Measurements from ENCODE around the gene SEMA3C. TPM values are rescaled to one million over a fixed set of nuclear protein-coding genes. Genes with fewer than 3 reads are reported as not detected.

Gene SEMA3C
- total and polyA plus RNA-seq, 2 donors (not counting 1 experiment from before 2014, with no cell fraction given) = 310 to 322 TPM

DNA sequence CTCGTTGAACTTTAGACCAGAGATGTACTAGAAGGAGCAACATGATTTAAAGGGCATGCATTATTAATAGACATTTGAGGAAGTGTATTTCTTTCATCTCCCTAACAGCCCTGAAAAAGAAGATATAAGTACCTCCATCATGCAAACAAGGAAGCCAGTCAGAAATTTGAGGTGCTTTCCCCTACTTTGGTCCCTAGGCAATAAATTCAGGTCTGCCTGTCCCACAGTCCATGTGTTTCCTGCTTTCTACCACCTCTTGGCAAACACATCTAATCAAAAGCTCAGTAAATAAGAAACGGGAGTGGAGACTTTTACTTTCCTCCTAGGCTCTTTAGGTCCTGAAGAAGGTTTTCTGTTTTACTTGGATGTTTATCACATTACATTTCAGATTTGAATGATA, 5.2 kb upstream of the SEMA3C start:
- no peaks in the 10 kb centered on the region for H3K9me3 ChIP-seq (ENCODE audit: control insufficient read depth, insufficient read depth, low read depth, low read length)
- DNase-seq (ENCODE audit: low read depth in 2 of 2) = no peak
- no peaks in the 10 kb centered on the region for H3K4me1 ChIP-seq (ENCODE audit: control insufficient read depth, extremely low read depth, insufficient read depth, low read length)
- no peak overlapping the region for H3K4me3 ChIP-seq (replicated peaks in 1 of 4; ENCODE audit: control extremely low read depth in 1 of 4, insufficient read depth in 1 of 4, low read depth in 3 of 4, low read length in 4 of 4)
- no peak overlapping the region for H3K9ac ChIP-seq (ENCODE audit: insufficient read depth, low read length)
- TF ChIP-seq, protein P1, sequence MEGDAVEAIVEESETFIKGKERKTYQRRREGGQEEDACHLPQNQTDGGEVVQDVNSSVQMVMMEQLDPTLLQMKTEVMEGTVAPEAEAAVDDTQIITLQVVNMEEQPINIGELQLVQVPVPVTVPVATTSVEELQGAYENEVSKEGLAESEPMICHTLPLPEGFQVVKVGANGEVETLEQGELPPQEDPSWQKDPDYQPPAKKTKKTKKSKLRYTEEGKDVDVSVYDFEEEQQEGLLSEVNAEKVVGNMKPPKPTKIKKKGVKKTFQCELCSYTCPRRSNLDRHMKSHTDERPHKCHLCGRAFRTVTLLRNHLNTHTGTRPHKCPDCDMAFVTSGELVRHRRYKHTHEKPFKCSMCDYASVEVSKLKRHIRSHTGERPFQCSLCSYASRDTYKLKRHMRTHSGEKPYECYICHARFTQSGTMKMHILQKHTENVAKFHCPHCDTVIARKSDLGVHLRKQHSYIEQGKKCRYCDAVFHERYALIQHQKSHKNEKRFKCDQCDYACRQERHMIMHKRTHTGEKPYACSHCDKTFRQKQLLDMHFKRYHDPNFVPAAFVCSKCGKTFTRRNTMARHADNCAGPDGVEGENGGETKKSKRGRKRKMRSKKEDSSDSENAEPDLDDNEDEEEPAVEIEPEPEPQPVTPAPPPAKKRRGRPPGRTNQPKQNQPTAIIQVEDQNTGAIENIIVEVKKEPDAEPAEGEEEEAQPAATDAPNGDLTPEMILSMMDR (conservative IDR thresholded peaks at IDR 0.05 in 1 of 2, IDR thresholded peaks at IDR 0.05 in 1 of 2; ENCODE audit: low read depth in 1 of 2, low read length in 2 of 2) = no peak
- no peak for TF ChIP-seq EZH2 (IDR thresholded peaks at IDR 0.05; ENCODE audit: low read length, missing control alignments)
- H3K79me2 ChIP-seq (ENCODE audit: control insufficient read depth, insufficient read depth, low read length) = no peaks in the 10 kb centered on the region
- no peak overlapping the region for H3K4me2 ChIP-seq (ENCODE audit: extremely low read depth, insufficient read depth, low read length)
- H3K36me3 ChIP-seq (ENCODE audit: control insufficient read depth, insufficient read depth, low read length) = no peaks in the 10 kb centered on the region
- H3K27ac ChIP-seq (ENCODE audit: insufficient read depth, low read length) = no peak overlapping the region
- H4K20me1 ChIP-seq (ENCODE audit: control insufficient read depth, extremely low read depth, insufficient read depth, low read length) = no peaks in the 10 kb centered on the region
- no peak overlapping the region for H2AFZ ChIP-seq (ENCODE audit: low read length)
- no peaks in the 10 kb centered on the region for H3K27me3 ChIP-seq (ENCODE audit: control insufficient read depth, insufficient read depth, low read length)

DNA sequence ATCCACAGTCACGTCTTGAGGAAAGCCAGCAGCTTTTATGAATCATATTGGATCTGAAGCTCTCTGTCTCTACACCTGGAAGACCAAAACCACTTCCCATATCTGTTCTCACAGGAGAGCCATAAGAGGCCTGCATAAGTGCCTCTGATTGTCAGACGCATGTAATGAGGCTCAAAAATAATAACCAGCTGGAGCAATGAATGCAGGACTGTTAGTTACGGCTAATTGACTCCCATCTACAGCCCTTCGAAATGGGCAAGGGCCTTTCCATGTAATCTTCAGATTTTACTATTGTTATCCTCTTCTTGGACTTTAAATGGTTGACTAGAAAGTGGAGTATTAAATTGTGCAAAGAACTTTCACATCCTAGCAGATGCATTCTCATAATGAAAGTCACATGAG, 4.4 kb upstream of the SEMA3C start:
- H3K27me3 ChIP-seq (ENCODE audit: control insufficient read depth, insufficient read depth, low read length) = no peaks in the 10 kb centered on the region
- no peaks in the 10 kb centered on the region for H3K4me1 ChIP-seq (ENCODE audit: control insufficient read depth, extremely low read depth, insufficient read depth, low read length)
- H3K79me2 ChIP-seq (ENCODE audit: control insufficient read depth, insufficient read depth, low read length) = peaks cover 6% of the 10 kb centered on the region
- H2AFZ ChIP-seq (ENCODE audit: low read length) = no peak overlapping the region
- no peak overlapping the region for H3K4me2 ChIP-seq (ENCODE audit: extremely low read depth, insufficient read depth, low read length)
- H4K20me1 ChIP-seq (ENCODE audit: control insufficient read depth, extremely low read depth, insufficient read depth, low read length) = no peaks in the 10 kb centered on the region
- no peak overlapping the region for H3K9ac ChIP-seq (ENCODE audit: insufficient read depth, low read length)
- H3K4me3 ChIP-seq (replicated peaks in 1 of 4; ENCODE audit: control extremely low read depth in 1 of 4, insufficient read depth in 1 of 4, low read depth in 3 of 4, low read length in 4 of 4) = no peak overlapping the region
- no peak for DNase-seq (ENCODE audit: low read depth in 2 of 2)
- H3K36me3 ChIP-seq (ENCODE audit: control insufficient read depth, insufficient read depth, low read length) = no peaks in the 10 kb centered on the region
- no peaks in the 10 kb centered on the region for H3K9me3 ChIP-seq (ENCODE audit: control insufficient read depth, insufficient read depth, low read depth, low read length)
- TF ChIP-seq, protein P1 (conservative IDR thresholded peaks at IDR 0.05 in 1 of 2, IDR thresholded peaks at IDR 0.05 in 1 of 2; ENCODE audit: low read depth in 1 of 2, low read length in 2 of 2) = no peak
- TF ChIP-seq EZH2 (IDR thresholded peaks at IDR 0.05; ENCODE audit: low read length, missing control alignments) = no peak
- no peak overlapping the region for H3K27ac ChIP-seq (ENCODE audit: insufficient read depth, low read length)

DNA sequence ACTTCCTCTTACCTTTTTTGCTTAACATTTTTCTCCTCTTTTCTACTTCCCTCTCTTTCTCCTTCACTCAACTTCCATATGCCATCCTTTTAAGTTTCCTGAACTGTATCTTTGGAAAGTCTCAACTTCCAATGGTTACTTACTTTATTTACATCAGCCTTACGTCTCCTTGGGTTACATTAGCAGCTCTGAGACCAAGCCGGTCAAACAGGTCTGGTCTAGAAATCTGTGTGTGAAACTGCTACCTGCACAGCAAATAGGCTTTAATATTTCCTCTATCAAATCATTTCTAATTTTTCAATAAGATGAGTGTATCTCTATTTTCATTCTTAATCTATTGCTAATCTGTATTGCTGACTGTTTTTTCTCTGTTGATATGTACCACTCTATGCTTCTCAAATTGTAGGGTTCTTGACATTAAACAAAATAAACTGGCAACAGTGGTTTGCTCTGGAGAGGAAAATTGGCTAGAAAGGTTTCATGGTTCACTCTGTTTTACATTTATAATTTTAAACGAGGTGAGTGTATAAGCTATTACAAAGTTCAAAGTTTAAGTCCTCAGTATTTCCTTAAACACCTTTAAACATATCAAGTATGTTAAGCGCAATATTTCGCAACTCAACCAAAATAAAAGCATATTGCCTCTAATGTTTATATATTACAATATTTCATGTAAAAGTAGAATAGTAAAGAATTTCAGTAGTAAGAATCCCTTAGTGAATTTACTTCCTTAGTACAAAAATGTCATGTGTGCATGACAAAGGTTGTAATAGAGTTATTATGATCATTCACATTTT, 3.6 kb upstream of the SEMA3C start:
- no peak overlapping the region for H3K9ac ChIP-seq (ENCODE audit: insufficient read depth, low read length)
- peaks cover 13% of the 10 kb centered on the region for H3K79me2 ChIP-seq (ENCODE audit: control insufficient read depth, insufficient read depth, low read length)
- H3K4me3 ChIP-seq (replicated peaks in 1 of 4; ENCODE audit: control extremely low read depth in 1 of 4, insufficient read depth in 1 of 4, low read depth in 3 of 4, low read length in 4 of 4) = no peak overlapping the region
- no peaks in the 10 kb centered on the region for H3K36me3 ChIP-seq (ENCODE audit: control insufficient read depth, insufficient read depth, low read length)
- H3K9me3 ChIP-seq (ENCODE audit: control insufficient read depth, insufficient read depth, low read depth, low read length) = no peaks in the 10 kb centered on the region
- no peak for TF ChIP-seq EZH2 (IDR thresholded peaks at IDR 0.05; ENCODE audit: low read length, missing control alignments)
- TF ChIP-seq, protein P1 (conservative IDR thresholded peaks at IDR 0.05 in 1 of 2, IDR thresholded peaks at IDR 0.05 in 1 of 2; ENCODE audit: low read depth in 1 of 2, low read length in 2 of 2) = no peak
- no peaks in the 10 kb centered on the region for H3K4me1 ChIP-seq (ENCODE audit: control insufficient read depth, extremely low read depth, insufficient read depth, low read length)
- no peak for DNase-seq (ENCODE audit: low read depth in 2 of 2)
- no peak overlapping the region for H3K4me2 ChIP-seq (ENCODE audit: extremely low read depth, insufficient read depth, low read length)
- H3K27me3 ChIP-seq (ENCODE audit: control insufficient read depth, insufficient read depth, low read length) = no peaks in the 10 kb centered on the region
- no peak overlapping the region for H3K27ac ChIP-seq (ENCODE audit: insufficient read depth, low read length)
- H4K20me1 ChIP-seq (ENCODE audit: control insufficient read depth, extremely low read depth, insufficient read depth, low read length) = no peaks in the 10 kb centered on the region
- H2AFZ ChIP-seq (ENCODE audit: low read length) = no peak overlapping the region
